ENCODE data around the gene COL16A1.
A peak's percentile ranks its signal among the peaks of the same experiment; 100 is the strongest.
"Not testable (repeated sequence)": the region's sequence is repeated elsewhere in the genome, so short reads cannot be mapped to it uniquely, and the experiment has no call there.

COL16A1 gene

GRCh38 chr1:31732751-31733289 lies 29.0 kb upstream of the COL16A1 start:
- no peak for DNase-seq

GRCh38 chr1:31732343-31732742 lies 28.5 kb upstream of the COL16A1 start:
- no peak for DNase-seq

- no peak for DNase-seq
These were observed 27.3 kb upstream of the COL16A1 start for GRCh38 chr1:31731049-31731565.

- no peak for DNase-seq
These were observed 26.7 kb upstream of the COL16A1 start for GRCh38 chr1:31730336-31731048.

- no peak for DNase-seq
These were observed 24.0 kb upstream of the COL16A1 start for GRCh38 chr1:31727849-31728248.

- no peak for DNase-seq
These were observed 23.4 kb upstream of the COL16A1 start for GRCh38 chr1:31727195-31727594.

GRCh38 chr1:31726715-31727114 lies 22.9 kb upstream of the COL16A1 start:
- DNase-seq, result no peak

- DNase-seq, result no peak
These were observed 22.1 kb upstream of the COL16A1 start for GRCh38 chr1:31725777-31726535.

GRCh38 chr1:31725134-31725533 lies 21.3 kb upstream of the COL16A1 start:
- no peak for DNase-seq

GRCh38 chr1:31723828-31724359 lies 20.1 kb upstream of the COL16A1 start:
- DNase-seq, result peak; percentile 21 to 22

GRCh38 chr1:31718327-31718897 lies 14.6 kb upstream of the COL16A1 start:
- no peak for DNase-seq

- DNase-seq, result no peak
These were observed 13.5 kb upstream of the COL16A1 start for GRCh38 chr1:31717341-31717740.

GRCh38 chr1:31715873-31716220 lies 12.0 kb upstream of the COL16A1 start:
- DNase-seq, result no peak

- peak in 1 of 2 experiments; percentile 9 for DNase-seq
These were observed 11.5 kb upstream of the COL16A1 start for GRCh38 chr1:31715087-31715872.

GRCh38 chr1:31714442-31715086 lies 10.7 kb upstream of the COL16A1 start:
- DNase-seq, result peak; percentile 16 to 26

GRCh38 chr1:31712630-31713029 lies 8.8 kb upstream of the COL16A1 start:
- DNase-seq, result no peak

GRCh38 chr1:31712068-31712467 lies 8.3 kb upstream of the COL16A1 start:
- DNase-seq, result no peak

- DNase-seq, result no peak
These were observed 4.5 kb upstream of the COL16A1 start for GRCh38 chr1:31708324-31708723.

- DNase-seq, result no peak
These were observed 3.9 kb upstream of the COL16A1 start for GRCh38 chr1:31707711-31708110.

- DNase-seq, result not testable (repeated sequence)
These were observed 3.3 kb upstream of the COL16A1 start for GRCh38 chr1:31707059-31707600.

GRCh38 chr1:31706384-31707058 lies 2.7 kb upstream of the COL16A1 start:
- DNase-seq, result no peak

All from activated CD4-positive, alpha-beta T cell treated with anti-CD3 and anti-CD28 coated beads, Interleukin-2, amount 50 U/mL, for 4 hours (primary cell).